Spleen (tissue), 7 donors: ENCODE data around the gene DSCAML1.

Experiments used
- POLR2A ChIP-seq, 3 donors: fragments of 450-650 bp; IDR thresholded peaks; one replicate each; pipeline ENCODE4 v1.5.1; 2017; ENCODE audit warnings: antibody characterized with exemption in 3 of 3, mild to moderate bottlenecking in 1 of 3
- POLR2AphosphoS5 ChIP-seq, 3 donors: sonication (generic); formaldehyde crosslinking; IDR thresholded peaks; one replicate each; pipeline ENCODE4 v1.5.1; 2017; ENCODE audit warnings: antibody characterized with exemption in 3 of 3
- TF ChIP-seq, protein P1 (sequence below), 11 experiments: fragments of 200-600 bp in 7 of 11; fragments of 450-650 bp in 4 of 11; sonication (generic) in 4 of 11; IDR thresholded peaks in 8 of 11; conservative IDR thresholded peaks in 3 of 11; 1 replicate in 7 of 11; 2 replicates in 4 of 11; pipeline versions ENCODE4 v1.4.0 to v1.8.0; 2016 to 2021; ENCODE audit warnings: antibody characterized with exemption in 11 of 11, inconsistent platforms in 4 of 11, mild to moderate bottlenecking in 1 of 11
- donor health status: DM: no; HTN: no; CAD: no; lungs with moderate emphysema.
- donor health status: DM: no; HTN: no; CAD: no.
- donor health status: DM: no; HTN: no; CAD: no.

DNA sequence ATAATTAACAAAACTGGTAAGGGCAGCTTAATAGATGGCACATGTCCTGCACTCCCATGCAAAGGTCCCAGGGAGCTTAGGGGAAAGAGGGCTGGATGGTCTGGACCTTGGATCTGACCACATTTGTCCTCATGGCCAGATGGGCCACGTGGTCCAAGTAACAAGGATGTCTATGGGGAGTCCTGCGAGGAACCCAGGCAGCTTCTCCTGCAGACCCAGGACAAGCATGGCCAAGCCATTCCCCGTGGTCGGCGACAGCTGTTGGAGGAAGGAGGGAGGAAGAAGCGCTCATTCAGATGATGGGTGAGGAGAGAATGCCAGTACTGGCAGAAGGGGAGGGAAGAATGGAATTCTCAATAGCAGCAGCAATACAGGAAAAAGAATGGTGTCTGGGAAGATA lies 109.2 kb downstream of the DSCAML1 start:
- TF ChIP-seq, protein P1, sequence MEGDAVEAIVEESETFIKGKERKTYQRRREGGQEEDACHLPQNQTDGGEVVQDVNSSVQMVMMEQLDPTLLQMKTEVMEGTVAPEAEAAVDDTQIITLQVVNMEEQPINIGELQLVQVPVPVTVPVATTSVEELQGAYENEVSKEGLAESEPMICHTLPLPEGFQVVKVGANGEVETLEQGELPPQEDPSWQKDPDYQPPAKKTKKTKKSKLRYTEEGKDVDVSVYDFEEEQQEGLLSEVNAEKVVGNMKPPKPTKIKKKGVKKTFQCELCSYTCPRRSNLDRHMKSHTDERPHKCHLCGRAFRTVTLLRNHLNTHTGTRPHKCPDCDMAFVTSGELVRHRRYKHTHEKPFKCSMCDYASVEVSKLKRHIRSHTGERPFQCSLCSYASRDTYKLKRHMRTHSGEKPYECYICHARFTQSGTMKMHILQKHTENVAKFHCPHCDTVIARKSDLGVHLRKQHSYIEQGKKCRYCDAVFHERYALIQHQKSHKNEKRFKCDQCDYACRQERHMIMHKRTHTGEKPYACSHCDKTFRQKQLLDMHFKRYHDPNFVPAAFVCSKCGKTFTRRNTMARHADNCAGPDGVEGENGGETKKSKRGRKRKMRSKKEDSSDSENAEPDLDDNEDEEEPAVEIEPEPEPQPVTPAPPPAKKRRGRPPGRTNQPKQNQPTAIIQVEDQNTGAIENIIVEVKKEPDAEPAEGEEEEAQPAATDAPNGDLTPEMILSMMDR (IDR thresholded peaks at IDR 0.05 in 8 of 11, conservative IDR thresholded peaks at IDR 0.05 in 3 of 11) = no peak
- no peak for TF ChIP-seq POLR2AphosphoS5 (IDR thresholded peaks at IDR 0.05)
- no peak for TF ChIP-seq POLR2A (IDR thresholded peaks at IDR 0.05)
